K562 (cell line): ENCODE data around the gene ABT1. TPM values are rescaled to one million over a fixed set of nuclear protein-coding genes. Genes with fewer than 3 reads are reported as not detected.

ENCODE experiments used
- BCL6 ChIP-seq: fragments of 250-450 bp; sonication (Bioruptor Pico); IDR thresholded peaks from 2 replicates; pipeline ENCODE4 v1.4.0; 2020
- CBX1 ChIP-seq: sonication (generic); IDR thresholded peaks from 2 replicates; pipeline ENCODE4 v1.6.1; 2016; ENCODE audit warnings: antibody characterized with exemption, low read depth, mild to moderate bottlenecking
- EGR1 ChIP-seq: fragments of 450-650 bp; conservative IDR thresholded peaks from 2 replicates; pipeline ENCODE4 v1.6.1; 2017; ENCODE audit warnings: mild to moderate bottlenecking
- HCFC1 ChIP-seq: IDR thresholded peaks from 2 replicates; pipeline ENCODE4 v1.6.1; 2012; ENCODE audit warnings: low read depth, low read length, improper control_type of control experiment
- HNRNPH1 ChIP-seq: fragments of 200-400 bp; formaldehyde crosslinking; optimal IDR thresholded peaks from 2 replicates; pipeline ENCODE3; 2017; ENCODE audit warnings: low read depth, mild to moderate bottlenecking, low read length, moderate library complexity
- IFI16 ChIP-seq: fragments of 250-450 bp; sonication (Bioruptor Pico); IDR thresholded peaks from 2 replicates; pipeline ENCODE4 v2.1.2; 2022; ENCODE audit warnings: mild to moderate bottlenecking, inconsistent platforms
- LEF1 ChIP-seq: fragments of 450-650 bp; IDR thresholded peaks from 2 replicates; pipeline ENCODE4 v1.6.1; 2016; ENCODE audit warnings: mild to moderate bottlenecking
- MECOM ChIP-seq: fragments of 250-450 bp; sonication (Bioruptor Pico); IDR thresholded peaks from 2 replicates; pipeline ENCODE4 v1.8.0; 2022; ENCODE audit warnings: inconsistent platforms
- NFE2L1 ChIP-seq: fragments of 450-650 bp; IDR thresholded peaks from 2 replicates; pipeline ENCODE4 v1.6.1; 2016; ENCODE audit warnings: missing genetic modification characterization, low read depth, mild to moderate bottlenecking, missing compliant biosample characterization, moderate library complexity, borderline replicate concordance
- NR2C2 ChIP-seq, 2 experiments: fragments of 200-800 bp in 1 of 2; sonication (Bioruptor generic) in 1 of 2; sonication (generic) in 1 of 2; formaldehyde crosslinking in 1 of 2; IDR thresholded peaks; 2 replicates each; pipeline versions ENCODE4 v1.6.1 to v1.8.0; 2016 to 2022; ENCODE audit warnings: mild to moderate bottlenecking in 1 of 2, missing compliant biosample characterization in 1 of 2, missing genetic modification characterization in 1 of 2, missing genetic modification reagents in 1 of 2
- PHF8 ChIP-seq: fragments of 200-600 bp; sonication (generic); IDR thresholded peaks from 2 replicates; pipeline ENCODE4 v1.6.1; 2012; ENCODE audit warnings: mixed run types, mild to moderate bottlenecking, inconsistent platforms, low read length, moderate library complexity, borderline replicate concordance
- PPARD ChIP-seq: fragments of 250-450 bp; sonication (Bioruptor Pico); IDR thresholded peaks from 2 replicates; pipeline ENCODE4 v1.8.0; 2022; ENCODE audit warnings: inconsistent platforms, mild to moderate bottlenecking, moderate library complexity
- SRSF3 ChIP-seq: fragments of 200-400 bp; formaldehyde crosslinking; IDR thresholded peaks from 2 replicates; pipeline ENCODE4 v1.6.1; 2016; ENCODE audit warnings: mild to moderate bottlenecking, low read length, moderate library complexity; ENCODE audit not compliant: insufficient read depth
- TAF1 ChIP-seq: IDR thresholded peaks from 2 replicates; pipeline ENCODE4 v1.6.1; 2011; ENCODE audit warnings: mild to moderate bottlenecking, low read length, moderate library complexity; ENCODE audit not compliant: insufficient read depth, control insufficient read depth, severe bottlenecking; ENCODE audit errors: extremely low read depth
- TAF9B ChIP-seq: fragments of 450-650 bp; IDR thresholded peaks from 2 replicates; pipeline ENCODE4 v1.6.1; 2018; ENCODE audit warnings: mild to moderate bottlenecking; ENCODE audit not compliant: partially characterized antibody
- TARDBP ChIP-seq: fragments of 450-650 bp; IDR thresholded peaks from 2 replicates; pipeline ENCODE4 v1.6.1; 2016
- ZNF121 ChIP-seq: sonication (generic); formaldehyde crosslinking; conservative IDR thresholded peaks from 2 replicates; pipeline ENCODE4 v1.8.0; 2022; ENCODE audit warnings: missing genetic modification reagents
- ZNF586 ChIP-seq: fragments of 450-650 bp; formaldehyde crosslinking; conservative IDR thresholded peaks from 2 replicates; pipeline ENCODE4 v1.4.0; 2020; ENCODE audit warnings: mild to moderate bottlenecking, moderate library complexity
- ZNF589 ChIP-seq: fragments of 200-800 bp; sonication (Bioruptor generic); IDR thresholded peaks from 2 replicates; pipeline ENCODE4 v1.6.1; 2016; ENCODE audit warnings: low read depth, missing genetic modification characterization, missing compliant biosample characterization
- ZNF655 ChIP-seq: fragments of 250-450 bp; sonication (Bioruptor Pico); IDR thresholded peaks from 2 replicates; pipeline ENCODE4 v1.5.0; 2021
- ZNF780A ChIP-seq: fragments of 250-450 bp; sonication (Bioruptor Pico); IDR thresholded peaks from 2 replicates; pipeline ENCODE4 v1.5.0; 2021; ENCODE audit warnings: mild to moderate bottlenecking
- polyA plus RNA-seq, 8 experiments: library from polyadenylated mRNA; depleted of rRNA in 4 of 8; stranded (reverse) in 5 of 8; unstranded in 3 of 8; fragments of >200 nt; fragmentation: Nextera tagmentation in 2 of 8; fragmentation: Illumina TruSeq in 1 of 8; extraction: Ambion mirVana in 2 of 8; extraction: Trizol in 1 of 8; gene quantifications; 2 replicates each; pipeline versions ENCODE4 v1.2.1 to v1.2.3, GENCODE V29; 2011 to 2014; ENCODE audit warnings: inconsistent platforms in 1 of 8, missing spikeins in 1 of 8
- total RNA-seq, 7 experiments: library from RNA; depleted of rRNA in 6 of 7; stranded (reverse); fragments of >200 nt in 6 of 7; fragmentation: Illumina TruSeq in 2 of 7; extraction: Trizol in 2 of 7; gene quantifications; 2 replicates each; pipeline versions ENCODE4 v1.2.1 to v1.2.3, GENCODE V29; 2011 to 2021; ENCODE audit warnings: low replicate concordance in 1 of 7
- TF ChIP-seq, protein P1 (sequence below): fragments of 200-800 bp; sonication (Bioruptor generic); IDR thresholded peaks from 2 replicates; pipeline ENCODE4 v1.6.1; 2016; ENCODE audit warnings: missing genetic modification characterization, missing compliant biosample characterization

ABT1 gene
- total and polyA plus RNA-seq, 9 of the 15 experiments (the other 6 are each of a cell fraction or from before 2014, with no cell fraction given), result 8.8 to 52.7 (median 40.7) TPM

DNA sequence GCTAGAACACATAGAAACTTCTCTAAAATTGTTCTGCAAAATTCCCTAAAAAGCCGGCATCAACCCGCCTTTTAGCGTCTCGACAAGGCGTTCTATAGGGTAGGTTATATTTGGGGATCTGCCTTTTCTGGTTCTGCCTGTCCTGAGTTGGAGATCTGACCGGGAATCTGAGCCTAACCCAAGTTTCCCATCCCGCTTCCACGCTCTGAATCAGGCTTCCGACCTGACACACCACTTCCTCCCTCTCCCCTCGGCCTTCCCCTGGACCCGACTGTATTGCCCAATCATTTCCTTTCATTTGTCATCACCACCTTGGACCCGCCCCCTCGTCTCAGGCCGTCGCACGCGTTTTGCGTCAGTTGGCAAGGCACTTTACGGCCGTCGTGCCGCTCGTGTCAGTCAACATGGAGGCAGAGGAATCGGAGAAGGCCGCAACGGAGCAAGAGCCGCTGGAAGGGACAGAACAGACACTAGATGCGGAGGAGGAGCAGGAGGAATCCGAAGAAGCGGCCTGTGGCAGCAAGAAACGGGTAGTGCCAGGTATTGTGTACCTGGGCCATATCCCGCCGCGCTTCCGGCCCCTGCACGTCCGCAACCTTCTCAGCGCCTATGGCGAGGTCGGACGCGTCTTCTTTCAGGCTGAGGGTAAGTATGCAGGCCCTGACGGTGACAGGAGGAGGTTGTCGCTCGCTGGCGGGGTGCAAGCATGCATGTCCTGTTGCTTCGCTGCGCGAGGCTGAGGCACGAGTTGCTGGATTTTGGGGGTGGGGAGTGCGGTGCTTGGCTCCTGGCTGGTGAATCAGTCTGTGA lies at the start of gene ABT1 (continued):
- TF ChIP-seq HNRNPH1, result no peak
- TF ChIP-seq SRSF3, result no peak
- no peak for TF ChIP-seq LEF1
- no peak for TF ChIP-seq IFI16 (CRISPR knock-in tag)
- no peak for TF ChIP-seq MECOM (CRISPR knock-in tag)
- TF ChIP-seq PPARD (CRISPR knock-in tag), result no peak
- peak; percentile 97 for TF ChIP-seq PHF8
- peak; percentile 86 for TF ChIP-seq HCFC1
- TF ChIP-seq ZNF655, result no peak
- TF ChIP-seq EGR1, result peak; percentile 78
- TF ChIP-seq TAF1, result peak; percentile 95
- 0 out of 2 replicates have a peak, but pooled peaks have one; percentile 53 for TF ChIP-seq CBX1
- TF ChIP-seq, protein P1, sequence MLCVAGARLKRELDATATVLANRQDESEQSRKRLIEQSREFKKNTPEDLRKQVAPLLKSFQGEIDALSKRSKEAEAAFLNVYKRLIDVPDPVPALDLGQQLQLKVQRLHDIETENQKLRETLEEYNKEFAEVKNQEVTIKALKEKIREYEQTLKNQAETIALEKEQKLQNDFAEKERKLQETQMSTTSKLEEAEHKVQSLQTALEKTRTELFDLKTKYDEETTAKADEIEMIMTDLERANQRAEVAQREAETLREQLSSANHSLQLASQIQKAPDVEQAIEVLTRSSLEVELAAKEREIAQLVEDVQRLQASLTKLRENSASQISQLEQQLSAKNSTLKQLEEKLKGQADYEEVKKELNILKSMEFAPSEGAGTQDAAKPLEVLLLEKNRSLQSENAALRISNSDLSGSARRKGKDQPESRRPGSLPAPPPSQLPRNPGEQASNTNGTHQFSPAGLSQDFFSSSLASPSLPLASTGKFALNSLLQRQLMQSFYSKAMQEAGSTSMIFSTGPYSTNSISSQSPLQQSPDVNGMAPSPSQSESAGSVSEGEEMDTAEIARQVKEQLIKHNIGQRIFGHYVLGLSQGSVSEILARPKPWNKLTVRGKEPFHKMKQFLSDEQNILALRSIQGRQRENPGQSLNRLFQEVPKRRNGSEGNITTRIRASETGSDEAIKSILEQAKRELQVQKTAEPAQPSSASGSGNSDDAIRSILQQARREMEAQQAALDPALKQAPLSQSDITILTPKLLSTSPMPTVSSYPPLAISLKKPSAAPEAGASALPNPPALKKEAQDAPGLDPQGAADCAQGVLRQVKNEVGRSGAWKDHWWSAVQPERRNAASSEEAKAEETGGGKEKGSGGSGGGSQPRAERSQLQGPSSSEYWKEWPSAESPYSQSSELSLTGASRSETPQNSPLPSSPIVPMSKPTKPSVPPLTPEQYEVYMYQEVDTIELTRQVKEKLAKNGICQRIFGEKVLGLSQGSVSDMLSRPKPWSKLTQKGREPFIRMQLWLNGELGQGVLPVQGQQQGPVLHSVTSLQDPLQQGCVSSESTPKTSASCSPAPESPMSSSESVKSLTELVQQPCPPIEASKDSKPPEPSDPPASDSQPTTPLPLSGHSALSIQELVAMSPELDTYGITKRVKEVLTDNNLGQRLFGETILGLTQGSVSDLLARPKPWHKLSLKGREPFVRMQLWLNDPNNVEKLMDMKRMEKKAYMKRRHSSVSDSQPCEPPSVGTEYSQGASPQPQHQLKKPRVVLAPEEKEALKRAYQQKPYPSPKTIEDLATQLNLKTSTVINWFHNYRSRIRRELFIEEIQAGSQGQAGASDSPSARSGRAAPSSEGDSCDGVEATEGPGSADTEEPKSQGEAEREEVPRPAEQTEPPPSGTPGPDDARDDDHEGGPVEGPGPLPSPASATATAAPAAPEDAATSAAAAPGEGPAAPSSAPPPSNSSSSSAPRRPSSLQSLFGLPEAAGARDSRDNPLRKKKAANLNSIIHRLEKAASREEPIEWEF, result no peak
- peak; percentile 23; the same call in 1 of the 2 replicates for TF ChIP-seq TARDBP
- TF ChIP-seq ZNF586 (CRISPR knock-in tag), result no peak
- peak; percentile 94 for TF ChIP-seq TAF9B
- no peak for TF ChIP-seq ZNF780A (CRISPR knock-in tag)
- TF ChIP-seq BCL6 (CRISPR knock-in tag), result no peak
- TF ChIP-seq ZNF589 (CRISPR knock-in tag), result no peak
- TF ChIP-seq ZNF121 (CRISPR knock-in tag), result no peak
- TF ChIP-seq NFE2L1, result no peak
- TF ChIP-seq NR2C2 (CRISPR knock-in tag; IDR thresholded peaks at IDR 0.05), result peak; percentile 72; the same call in 1 of the 2 replicates
- TF ChIP-seq NR2C2 (tag; IDR thresholded peaks at IDR 0.05), result peak; percentile 79
